Mesodermal cell (in vitro differentiated cells): ENCODE data around the gene OLIG3. TPM values are rescaled to one million over a fixed set of nuclear protein-coding genes. Genes with fewer than 3 reads are reported as not detected.

Experiments used
- H3K27ac ChIP-seq: 2 replicates; pipeline ENCODE4 v1.7.0; 2013; ENCODE audit warnings: mild to moderate bottlenecking, low read depth, low read length, moderate library complexity; ENCODE audit not compliant: severe bottlenecking
- H3K36me3 ChIP-seq: 2 replicates; pipeline ENCODE4 v1.7.1; 2013; ENCODE audit warnings: mild to moderate bottlenecking, low read length, moderate library complexity; ENCODE audit not compliant: control insufficient read depth, insufficient read depth
- H3K4me1 ChIP-seq: one replicate; pipeline ENCODE4 v1.7.1; 2013; ENCODE audit warnings: mild to moderate bottlenecking, low read length; ENCODE audit not compliant: insufficient read depth, control insufficient read depth, poor library complexity, severe bottlenecking
- H3K4me3 ChIP-seq: 2 replicates; pipeline ENCODE4 v1.7.0; 2013; ENCODE audit warnings: low read length, control low read depth, mild to moderate bottlenecking; ENCODE audit not compliant: insufficient read depth, poor library complexity, severe bottlenecking; ENCODE audit errors: extremely low read depth
- H3K9me3 ChIP-seq: 2 replicates; pipeline ENCODE4 v1.7.1; 2013; ENCODE audit warnings: mild to moderate bottlenecking, low read length, moderate library complexity; ENCODE audit not compliant: control insufficient read depth
- WGBS, 2 experiments: methylation state at CpG; one replicate each; pipeline ENCODE4 v1.1.5; 2013; ENCODE audit warnings: missing lambda C conversion rate in 2 of 2; ENCODE audit not compliant: insufficient coverage in 2 of 2; 5-methylcytosine and 5-hydroxymethylcytosine counted together
- polyA plus RNA-seq, 2 experiments: library from polyadenylated mRNA; stranded (reverse); fragments of 50-300 nt; gene quantifications; one replicate each; pipeline ENCODE4 v1.2.3, GENCODE V29; 2013

Gene OLIG3
- 1.9 TPM for polyA plus RNA-seq (2013, experiment 1 of 2)
- polyA plus RNA-seq (2013, experiment 2 of 2): 1.6 TPM

GRCh38 chr6:137494281-137494987 lies at the start of gene OLIG3:
Gene OLIG3 (minus strand): TSS chr6:137494394. CDS start chr6:137494170, 224 bp downstream.
- Histone ChIP-seq H3K9me3 (no peaks in the 10 kb centered on the region), H3K36me3 (no peaks in the 10 kb centered on the region), H3K27ac (no peak within 1 kb of the TSS), H3K4me3 (no peak within 1 kb of the TSS), H3K4me1 (peaks cover 8% of the 10 kb centered on the region)
- 0% methylated on average over 9 to 12 of the region's 23 CpGs for WGBS, 2 experiments

DNA sequence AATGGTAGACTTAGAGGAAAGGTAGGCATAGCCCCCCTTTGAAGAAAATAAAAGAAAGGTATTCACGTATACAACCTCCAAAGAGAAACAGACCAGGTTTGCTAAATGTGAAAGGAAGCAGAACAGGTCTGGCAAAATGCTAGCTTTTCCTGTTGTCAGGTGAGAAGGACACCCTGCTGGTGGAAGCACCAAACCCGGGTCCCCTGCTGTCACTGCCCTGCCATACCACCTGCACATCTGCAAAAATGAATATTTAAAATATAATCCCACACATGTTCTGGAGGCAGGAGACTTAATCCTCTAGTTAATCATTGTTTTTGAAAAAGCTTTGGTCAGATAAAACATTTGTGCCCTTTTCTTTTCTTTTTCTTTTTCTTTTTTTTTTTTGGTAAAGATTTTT lies 48.9 kb upstream of the OLIG3 start:
- H3K36me3 ChIP-seq: no peaks in the 10 kb centered on the region
- no peak overlapping the region for H3K4me3 ChIP-seq
- H3K9me3 ChIP-seq: no peaks in the 10 kb centered on the region
- no peak overlapping the region for H3K27ac ChIP-seq
- H3K4me1 ChIP-seq: no peaks in the 10 kb centered on the region
- WGBS, 2 experiments: 20% methylated on average over 1 of the region's 2 CpGs; no CpG with 5 or more reads in 1 of the 2 experiments

DNA sequence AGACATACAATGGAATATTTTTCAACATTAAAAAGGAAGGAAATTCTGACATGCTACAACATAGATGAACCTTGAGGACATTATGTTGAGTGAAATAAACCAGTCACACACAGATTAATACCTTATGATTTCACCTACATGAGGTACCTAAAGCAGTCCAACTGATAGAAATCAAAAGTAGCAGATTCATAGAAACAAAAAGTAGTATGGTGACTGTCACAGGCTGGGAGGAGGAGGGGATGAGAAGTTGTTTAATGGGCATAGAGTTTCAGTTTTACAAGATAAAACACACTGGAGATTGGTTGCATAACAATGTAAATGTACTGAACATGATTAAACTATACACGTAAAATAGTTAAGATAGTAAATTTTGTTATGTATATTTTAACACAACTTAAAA lies 48.5 kb upstream of the OLIG3 start:
- no peak overlapping the region for H3K27ac ChIP-seq
- no peaks in the 10 kb centered on the region for H3K36me3 ChIP-seq
- H3K4me1 ChIP-seq: no peaks in the 10 kb centered on the region
- WGBS, 2 experiments: no CpG with 5 or more reads among the region's 1 CpG
- H3K4me3 ChIP-seq: no peak overlapping the region
- H3K9me3 ChIP-seq: no peaks in the 10 kb centered on the region

DNA sequence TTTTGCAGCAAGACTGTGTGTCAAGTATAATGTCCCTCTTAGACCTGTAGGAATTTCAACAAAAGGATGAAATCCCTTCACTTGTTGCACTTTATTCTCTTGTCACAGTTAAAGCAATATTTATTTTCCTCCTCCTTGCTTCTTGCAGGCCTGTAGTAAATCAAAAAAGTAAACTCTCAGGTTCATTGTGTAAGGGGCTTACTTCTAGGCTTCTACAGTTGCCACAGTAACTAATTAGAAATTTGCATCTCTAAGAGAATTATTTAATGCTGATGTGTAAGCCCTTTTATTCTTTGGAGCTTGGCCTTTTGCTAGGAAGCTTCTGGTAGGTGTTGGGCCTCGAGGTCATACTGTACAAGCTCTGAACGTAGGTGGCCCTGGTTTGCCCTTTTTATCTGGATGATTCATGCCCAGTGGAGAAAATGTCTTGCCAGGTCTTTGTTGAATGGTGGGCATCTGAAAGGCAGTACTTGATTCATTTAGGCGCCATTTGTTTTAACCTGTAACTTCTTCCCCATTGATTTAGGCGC lies 47.4 kb upstream of the OLIG3 start:
- Histone ChIP-seq H3K4me1 (no peaks in the 10 kb centered on the region), H3K36me3 (no peaks in the 10 kb centered on the region), H3K4me3 (no peak overlapping the region), H3K9me3 (no peaks in the 10 kb centered on the region), H3K27ac (no peak overlapping the region)
- WGBS, 2 experiments: 50% methylated on average over 2 of the region's 4 CpGs; no CpG with 5 or more reads in 1 of the 2 experiments

DNA sequence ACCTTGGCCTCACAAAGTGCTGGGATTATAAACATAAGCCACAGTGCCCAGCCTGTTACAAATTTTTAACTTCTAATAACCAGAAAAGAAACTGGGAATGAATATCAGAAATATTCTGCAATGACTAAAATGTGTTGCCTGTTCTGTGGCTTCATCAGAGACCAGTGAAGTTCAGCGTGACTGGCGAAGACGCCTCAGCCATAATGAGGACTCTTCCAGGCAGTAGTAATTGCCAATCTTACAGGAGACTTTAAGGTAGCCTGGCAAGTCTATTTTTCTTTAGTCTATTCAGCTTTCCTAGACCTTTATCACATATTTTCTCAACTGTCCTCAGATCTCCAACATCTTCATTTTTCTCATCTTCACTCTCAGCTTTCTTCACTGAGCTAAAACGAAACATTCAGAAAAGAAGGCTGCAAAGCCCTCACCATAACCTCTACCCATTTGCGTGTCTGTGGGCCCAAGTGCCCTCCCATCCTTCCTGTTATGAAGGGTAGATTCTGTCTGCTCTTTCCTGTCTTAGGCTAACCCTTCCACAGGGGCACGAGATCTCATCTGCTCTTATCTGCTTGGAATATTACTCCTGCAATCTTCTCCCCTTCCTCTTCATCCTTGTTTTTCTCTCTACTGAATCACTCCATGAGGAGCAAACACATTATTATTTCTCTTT lies 42.0 kb upstream of the OLIG3 start:
- no peak overlapping the region for H3K27ac ChIP-seq
- no peak overlapping the region for H3K4me3 ChIP-seq
- H3K36me3 ChIP-seq: no peaks in the 10 kb centered on the region
- 86 to 94% methylated on average over 4 to 6 of the region's 6 CpGs for WGBS, 2 experiments
- H3K4me1 ChIP-seq: no peaks in the 10 kb centered on the region
- no peaks in the 10 kb centered on the region for H3K9me3 ChIP-seq

DNA sequence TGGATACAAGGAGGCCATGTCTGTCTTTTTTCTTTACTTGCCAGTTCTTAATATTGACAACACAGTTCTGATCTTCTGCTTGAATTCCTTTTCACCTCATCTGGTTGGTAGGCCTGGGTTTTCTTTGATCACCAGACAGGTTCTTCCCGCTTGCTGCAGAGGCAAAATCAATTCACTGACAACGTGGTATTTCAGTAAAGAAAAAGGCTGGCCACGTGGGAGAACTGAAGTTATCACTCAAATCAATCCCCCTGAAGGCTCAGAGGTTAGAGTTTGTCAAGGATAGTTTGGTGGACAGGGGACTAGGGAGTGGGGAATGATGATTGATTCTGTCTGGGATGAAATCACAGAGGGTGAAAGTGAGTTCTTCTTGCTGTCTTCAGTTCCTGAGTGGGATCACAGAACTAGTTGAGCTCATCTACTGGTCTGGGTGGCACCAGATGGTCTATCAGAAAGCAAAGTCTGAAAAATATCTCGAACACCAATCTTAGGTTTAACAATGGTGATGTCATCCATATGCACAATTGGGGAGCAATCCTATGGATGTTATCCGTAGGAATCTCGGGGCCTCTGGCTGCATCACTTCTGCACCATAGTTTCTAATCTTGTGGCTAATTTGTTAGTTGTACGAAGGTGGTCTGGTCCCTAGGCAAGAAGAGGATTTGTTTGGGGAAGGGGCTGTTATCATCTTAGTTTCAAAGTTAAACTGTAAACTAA lies 37.3 kb upstream of the OLIG3 start:
- WGBS, 2 experiments: 91 to 100% methylated on average over 5 of the region's 7 CpGs
- Histone ChIP-seq H3K9me3 (no peaks in the 10 kb centered on the region), H3K27ac (no peak overlapping the region), H3K4me3 (no peak overlapping the region), H3K4me1 (no peaks in the 10 kb centered on the region), H3K36me3 (no peaks in the 10 kb centered on the region)

GRCh38 chr6:137530404-137530803 lies 36.2 kb upstream of the OLIG3 start:
- no peak overlapping the region for H3K4me3 ChIP-seq
- H3K9me3 ChIP-seq: no peaks in the 10 kb centered on the region
- 83% methylated on average over 1 of the region's 1 CpG; no CpG with 5 or more reads in 1 of the 2 experiments for WGBS, 2 experiments
- no peaks in the 10 kb centered on the region for H3K4me1 ChIP-seq
- no peaks in the 10 kb centered on the region for H3K36me3 ChIP-seq
- no peak overlapping the region for H3K27ac ChIP-seq

- no peak overlapping the region for H3K27ac ChIP-seq
- no peaks in the 10 kb centered on the region for H3K36me3 ChIP-seq
- 71% methylated on average over 4 of the region's 7 CpGs; no CpG with 5 or more reads in 1 of the 2 experiments for WGBS, 2 experiments
- no peak overlapping the region for H3K4me3 ChIP-seq
- no peaks in the 10 kb centered on the region for H3K4me1 ChIP-seq
- H3K9me3 ChIP-seq: no peaks in the 10 kb centered on the region
These were observed 28.6 kb upstream of the OLIG3 start for GRCh38 chr6:137522831-137523230.

DNA sequence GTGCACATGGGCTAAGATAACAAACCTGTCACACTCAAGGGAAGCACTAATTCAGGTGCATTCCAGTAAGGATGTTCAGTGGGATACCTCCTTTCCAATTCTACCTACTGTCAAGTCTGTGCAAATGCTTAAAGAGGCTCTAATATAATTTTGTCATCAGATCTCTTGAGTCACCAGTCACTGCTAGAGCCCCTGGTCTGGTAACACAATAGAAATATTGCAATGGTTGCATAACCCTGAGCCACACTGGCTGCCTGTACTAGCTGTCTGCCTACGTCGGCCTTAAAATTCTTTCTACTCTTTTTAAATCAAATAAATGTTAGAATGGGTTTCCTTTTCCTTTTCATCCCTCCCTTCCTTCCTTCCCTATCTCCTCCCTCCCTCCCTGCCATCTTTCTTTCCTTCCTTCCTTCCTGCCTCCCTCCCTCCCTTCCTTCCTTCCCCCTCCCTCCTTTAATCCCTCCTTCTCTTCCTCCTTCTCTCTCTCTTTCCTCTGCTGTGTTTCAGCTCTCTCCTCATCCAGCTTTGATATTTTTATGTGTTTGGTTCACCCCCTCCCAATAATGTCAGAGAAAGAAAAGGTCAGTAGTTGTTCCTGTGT lies 28.1 kb upstream of the OLIG3 start:
- Histone ChIP-seq H3K9me3 (no peaks in the 10 kb centered on the region), H3K4me3 (no peak overlapping the region), H3K36me3 (no peaks in the 10 kb centered on the region), H3K27ac (no peak overlapping the region), H3K4me1 (no peaks in the 10 kb centered on the region)
- WGBS, 2 experiments: no CpG with 5 or more reads among the region's 2 CpGs

GRCh38 chr6:137520520-137520919 lies 26.3 kb upstream of the OLIG3 start:
- no peaks in the 10 kb centered on the region for H3K4me1 ChIP-seq
- H3K4me3 ChIP-seq: no peak overlapping the region
- no peaks in the 10 kb centered on the region for H3K9me3 ChIP-seq
- no peaks in the 10 kb centered on the region for H3K36me3 ChIP-seq
- no peak overlapping the region for H3K27ac ChIP-seq
- 86 to 87% methylated on average over 2 to 3 of the region's 4 CpGs for WGBS, 2 experiments
